NCI-H69 (cell line): Measurements from ENCODE around the gene R3HDML.

Experiments used
- DNase-seq: peaks from one replicate; lab custom pipeline; 2025; lab: John Stamatoyannopoulos, UW

Gene R3HDML

DNA sequence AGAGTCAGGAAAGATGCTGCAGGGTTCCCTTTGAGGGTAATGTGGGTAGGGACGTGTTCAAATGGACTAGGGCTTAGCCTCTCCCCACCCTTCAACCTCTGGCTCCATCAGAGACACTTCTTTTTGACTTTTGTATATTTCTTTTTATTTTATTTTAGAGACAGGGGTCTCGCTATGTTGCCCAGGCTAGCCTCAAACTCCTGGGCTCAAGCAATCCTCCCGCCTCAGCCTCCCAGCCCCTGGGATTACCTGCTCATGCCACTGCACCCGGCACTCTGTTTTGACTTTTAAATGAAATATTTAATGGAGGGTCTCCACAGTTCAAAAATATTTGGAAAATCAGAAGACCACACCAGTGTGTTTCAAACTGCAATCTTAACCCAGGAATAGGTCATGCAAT, 27.2 kb downstream of the R3HDML start:
- no peak for DNase-seq

DNA sequence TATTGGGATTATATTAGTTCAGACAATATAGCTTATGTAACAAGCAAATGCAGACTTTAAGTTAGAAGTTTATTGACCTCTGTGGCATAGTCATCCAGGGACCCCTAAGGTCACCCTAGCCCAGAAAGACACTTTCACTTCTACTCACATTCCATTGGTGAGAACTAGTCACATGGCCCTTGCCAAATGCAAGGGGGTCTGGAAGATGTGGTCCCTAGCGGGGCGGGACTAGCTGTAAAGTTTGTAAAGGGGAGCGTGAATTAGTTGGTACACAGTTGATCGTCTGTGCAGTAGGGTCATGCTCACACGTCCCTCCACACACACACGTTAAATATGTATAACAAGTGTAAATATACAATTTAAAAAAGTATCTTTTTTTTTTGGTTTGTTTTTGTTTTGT, 27.9 kb downstream of the R3HDML start:
- DNase-seq: no peak

DNA sequence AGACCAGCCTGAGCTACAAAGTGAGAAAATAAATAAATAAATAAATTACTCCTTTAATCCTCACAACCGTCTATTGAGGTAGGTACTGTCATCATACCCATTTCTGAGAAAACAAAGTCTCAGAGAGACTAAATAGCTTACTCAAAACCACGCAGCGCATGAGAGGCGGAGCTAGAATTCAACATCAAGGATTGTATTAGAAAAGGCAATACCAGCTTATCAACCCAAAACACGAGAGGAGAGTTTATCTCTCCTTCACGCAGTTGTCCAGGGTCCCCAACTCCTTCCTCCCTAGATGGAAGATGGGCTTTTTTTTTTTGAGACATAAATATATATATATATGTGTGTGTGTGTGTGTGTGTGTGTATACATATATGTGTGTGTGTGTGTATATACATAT, 30.9 kb downstream of the R3HDML start:
- DNase-seq: no peak

DNA sequence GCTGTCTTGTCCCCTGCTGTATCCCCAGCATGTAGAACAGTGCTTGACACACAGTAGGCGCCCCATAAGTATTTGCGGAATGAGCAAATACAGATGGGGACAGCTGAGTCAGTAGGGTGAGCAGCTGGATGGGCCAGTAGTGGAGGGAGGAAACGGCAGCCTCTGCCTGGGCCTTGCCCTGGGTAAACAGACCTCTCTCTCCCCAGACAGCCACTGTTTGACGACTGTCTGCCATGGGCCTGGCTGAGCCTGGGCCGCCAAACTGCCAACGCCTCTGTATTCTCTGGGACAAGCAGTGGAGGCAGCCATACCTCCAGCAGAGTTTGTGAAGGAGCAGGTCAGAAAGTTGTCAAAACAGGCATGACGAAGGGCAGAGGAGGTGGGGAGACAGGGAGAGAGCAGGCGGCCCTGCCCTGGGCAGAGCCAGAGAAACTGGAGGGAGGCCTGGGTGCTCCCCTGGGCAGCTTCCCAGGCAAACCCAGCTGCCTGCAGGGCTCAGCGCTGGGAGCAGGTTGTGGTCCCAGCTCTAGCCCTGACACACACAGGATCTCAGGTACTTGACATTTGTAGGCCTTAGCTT, 33.9 kb downstream of the R3HDML start:
- peak; percentile 63 for DNase-seq

DNA sequence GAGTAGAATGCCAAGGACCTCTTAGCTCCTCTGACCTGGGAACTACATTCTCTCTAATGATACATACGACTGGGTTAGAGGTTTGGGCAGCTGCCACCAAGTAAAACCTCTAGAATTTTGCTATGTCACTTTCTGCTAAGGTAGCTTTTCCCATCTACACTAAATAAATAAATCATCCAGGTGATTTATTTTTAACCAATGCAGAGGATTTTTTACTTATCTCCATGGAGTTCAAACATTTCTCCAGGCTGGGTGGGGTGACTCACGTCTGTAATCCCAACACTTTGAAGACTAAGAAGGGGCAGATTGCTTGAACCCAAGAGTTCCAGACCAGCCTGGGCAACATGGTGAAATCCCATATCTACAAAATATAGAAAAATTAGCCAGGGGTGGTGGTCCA, 45.8 kb downstream of the R3HDML start:
- DNase-seq: no peak

DNA sequence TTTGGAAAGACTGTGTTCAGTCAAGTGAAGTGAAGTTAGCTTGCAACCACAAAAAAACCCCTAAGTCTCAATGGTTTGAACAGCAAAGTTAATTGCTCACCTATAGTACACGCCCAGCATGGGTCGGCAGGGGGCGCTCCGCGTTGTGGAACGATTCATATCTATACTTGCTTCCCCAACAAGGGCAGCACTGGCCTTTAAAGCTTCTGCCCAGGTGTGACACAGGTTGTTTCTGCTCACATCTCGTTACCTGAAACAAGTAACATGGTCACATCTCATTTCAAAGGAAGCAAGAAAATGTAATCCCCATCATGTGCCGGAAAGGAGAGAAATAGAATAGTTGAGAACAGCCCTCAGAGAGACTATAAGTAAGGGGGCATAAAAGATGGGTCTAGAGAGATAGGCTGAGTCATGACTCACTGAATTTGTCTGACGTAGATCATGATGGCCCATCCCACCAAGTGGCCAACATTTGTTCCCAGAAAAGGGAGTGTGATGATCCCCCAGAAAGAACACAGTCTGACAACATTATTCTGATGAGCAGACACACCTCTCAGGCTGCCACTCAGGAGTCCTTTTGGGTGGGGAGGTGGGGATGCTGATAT, 47.7 kb downstream of the R3HDML start:
- DNase-seq: peak; percentile 56

DNA sequence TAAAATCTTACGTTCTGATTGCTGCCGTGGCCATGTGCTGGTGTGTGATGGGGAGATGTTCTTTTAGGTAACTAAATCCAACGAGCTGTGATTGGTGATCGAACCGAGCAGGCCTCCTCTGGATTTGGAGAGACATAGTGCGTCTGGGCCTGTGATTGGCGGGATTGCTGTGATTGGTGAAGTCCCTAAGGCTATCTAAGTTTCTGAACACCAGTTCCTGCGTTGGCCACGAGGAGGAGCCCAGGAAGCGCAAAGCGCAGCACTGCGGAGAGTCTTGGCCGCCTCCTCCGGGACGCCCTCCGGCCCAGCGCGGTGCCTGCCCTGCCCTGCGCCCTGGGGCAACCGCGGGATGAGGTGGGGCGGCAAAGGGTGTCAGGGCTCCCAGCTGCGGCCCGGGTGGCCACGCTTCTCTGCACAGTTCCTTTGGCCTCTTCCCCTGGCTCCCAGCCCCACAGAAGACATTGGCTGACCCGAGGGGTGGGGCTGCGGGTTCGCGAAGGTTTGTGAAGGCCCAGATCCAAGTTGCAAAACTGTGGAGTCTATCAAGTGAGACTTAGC, 51.7 kb downstream of the R3HDML start:
- DNase-seq: peak; percentile 70

DNA sequence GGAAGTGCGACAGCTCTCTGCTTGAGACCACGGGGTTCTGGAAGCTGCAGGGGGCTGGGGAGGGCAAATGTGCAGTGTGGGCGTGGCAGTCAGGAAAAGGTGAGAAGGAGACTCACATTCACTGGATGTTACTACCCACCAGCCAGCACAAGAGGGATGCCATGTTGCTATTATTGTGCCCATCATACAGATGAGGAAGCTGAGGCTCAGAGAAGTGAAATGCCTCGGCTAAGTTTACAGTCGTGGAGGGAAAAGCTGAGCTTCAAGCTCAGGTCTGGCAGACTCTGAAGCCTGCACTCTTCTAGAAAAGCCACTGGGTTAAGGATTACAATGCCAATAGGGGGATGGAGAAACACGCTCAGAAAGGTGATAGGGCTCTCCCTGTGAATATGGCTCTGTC, 53.0 kb downstream of the R3HDML start:
- no peak for DNase-seq

DNA sequence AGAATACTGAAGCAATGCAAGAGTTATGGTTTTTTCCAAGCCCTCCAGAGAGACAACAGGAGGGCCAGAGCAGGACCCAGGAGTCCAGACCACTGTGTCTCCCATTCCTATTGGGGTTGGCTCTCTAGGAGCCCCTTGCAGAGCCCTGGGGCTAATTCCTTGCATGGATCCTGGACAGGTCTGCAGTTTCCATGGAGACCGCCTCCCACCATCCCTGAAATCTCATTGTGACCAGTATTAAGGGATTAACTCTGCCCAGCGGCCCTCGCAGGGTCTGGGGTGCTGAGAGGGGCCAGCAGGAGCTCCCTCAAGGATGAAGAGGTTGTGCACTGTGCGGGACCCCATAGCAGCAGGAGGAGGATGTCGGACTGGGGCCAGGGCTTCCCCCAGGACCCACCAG, 53.4 kb downstream of the R3HDML start:
- DNase-seq: no peak

DNA sequence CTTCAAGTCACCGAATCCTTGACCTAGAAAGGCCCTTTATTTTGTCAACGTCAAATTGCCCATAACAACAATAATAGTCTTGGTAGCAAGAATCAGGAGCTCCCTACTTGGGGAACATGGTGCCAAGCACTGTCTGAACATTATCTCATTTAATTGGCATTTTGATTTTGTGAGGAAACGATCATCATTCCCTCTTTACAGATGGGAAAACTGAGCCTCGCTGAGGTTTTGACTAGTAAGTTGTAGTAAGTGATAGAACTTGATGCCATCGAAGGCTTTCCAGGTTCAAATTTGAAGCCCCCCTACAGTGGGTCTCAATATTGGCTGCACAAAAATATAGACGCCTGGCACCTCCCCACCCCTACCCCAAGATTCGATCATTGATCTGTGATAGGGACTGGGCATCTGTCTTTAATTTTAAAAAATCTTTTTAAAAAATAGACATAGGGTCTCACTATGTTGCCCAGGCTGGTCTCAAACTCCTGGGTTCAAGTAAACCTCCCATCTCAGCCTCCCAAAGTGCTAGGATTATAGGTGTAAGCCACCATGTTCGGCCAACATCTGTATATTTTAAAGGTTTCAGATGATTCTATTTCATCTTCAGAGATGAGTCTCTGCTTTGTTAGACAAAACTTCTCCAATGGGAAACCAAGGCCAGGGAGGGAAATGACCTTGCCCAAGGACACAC, 55.4 kb downstream of the R3HDML start:
- no peak for DNase-seq

DNA sequence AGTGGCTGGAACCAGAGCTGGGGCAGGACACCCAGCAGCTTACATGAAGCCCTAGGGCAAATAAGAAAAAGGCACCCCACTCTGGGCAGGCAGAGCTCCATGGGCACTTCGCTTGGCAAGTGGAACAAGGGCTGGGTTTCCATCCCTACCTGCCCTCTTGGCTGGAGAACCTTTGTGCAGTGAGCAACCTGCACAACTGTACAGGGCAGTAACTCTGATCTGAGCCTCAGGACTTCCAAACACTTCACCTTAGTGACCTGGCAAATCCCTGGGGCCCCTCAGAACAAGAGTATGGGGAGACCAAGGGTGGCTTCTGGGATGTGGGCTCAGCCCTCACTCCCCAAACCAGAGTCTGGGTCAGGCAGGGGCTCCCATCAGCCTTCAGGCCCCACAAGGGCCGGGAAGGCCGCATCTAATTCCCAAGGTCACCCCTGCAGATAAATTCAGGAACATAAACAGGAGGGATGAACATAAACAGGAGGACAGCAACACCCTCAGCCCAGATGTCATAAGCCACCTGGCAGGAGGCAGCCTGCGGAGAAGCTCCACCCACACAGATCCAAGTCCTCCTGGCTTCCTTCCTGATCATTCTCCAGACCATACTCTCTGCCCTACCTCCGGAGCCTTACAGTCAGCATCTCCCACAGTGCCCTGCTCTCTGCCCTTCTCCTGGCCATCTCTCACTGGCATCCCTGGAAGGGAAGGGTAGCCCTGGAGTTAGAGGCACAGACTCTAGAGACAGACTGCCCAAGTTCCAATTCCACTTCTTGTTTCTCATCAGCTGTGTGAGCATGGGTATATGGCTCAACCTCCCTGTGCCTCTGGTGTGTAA, 56.1 kb downstream of the R3HDML start:
- no peak for DNase-seq

DNA sequence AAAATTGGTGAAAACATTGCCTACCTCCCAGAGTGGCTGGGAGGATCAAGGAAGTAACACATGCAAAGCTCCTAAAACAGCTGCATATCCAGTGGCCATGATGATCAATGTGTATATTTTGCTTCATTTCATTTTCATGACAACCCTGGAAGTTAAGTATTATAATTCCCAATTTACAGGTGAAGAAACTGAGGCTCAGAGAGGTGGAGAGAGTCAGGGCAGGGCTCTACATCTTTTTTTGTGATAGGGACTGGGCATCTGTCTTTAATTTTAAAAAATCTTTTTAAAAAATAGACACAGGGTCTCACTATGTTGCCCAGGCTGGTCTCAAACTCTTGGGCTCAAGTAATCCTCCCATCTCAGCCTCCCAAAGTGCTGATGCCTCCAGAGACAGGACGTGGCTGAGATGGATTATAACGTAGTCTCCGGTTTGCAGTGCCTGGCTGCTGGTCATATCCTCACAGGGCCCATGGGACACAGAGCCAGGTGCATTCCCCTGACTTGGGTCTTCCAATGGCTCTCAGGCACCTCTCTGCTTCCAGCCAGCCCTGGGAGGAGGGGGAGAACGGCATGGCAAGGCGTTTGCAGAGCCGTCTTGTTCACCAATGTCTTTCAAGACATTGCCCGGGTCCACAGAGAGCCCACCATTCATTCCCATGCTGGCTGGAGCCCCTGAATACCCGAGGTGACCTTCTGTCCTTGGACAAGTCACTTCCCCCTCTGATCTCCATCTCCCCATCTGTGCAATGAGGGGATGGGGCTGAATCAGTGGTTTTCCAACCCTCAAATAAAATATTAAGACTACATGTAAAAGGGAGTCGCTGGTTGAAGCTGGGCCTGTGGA, 57.0 kb downstream of the R3HDML start:
- DNase-seq: no peak

DNA sequence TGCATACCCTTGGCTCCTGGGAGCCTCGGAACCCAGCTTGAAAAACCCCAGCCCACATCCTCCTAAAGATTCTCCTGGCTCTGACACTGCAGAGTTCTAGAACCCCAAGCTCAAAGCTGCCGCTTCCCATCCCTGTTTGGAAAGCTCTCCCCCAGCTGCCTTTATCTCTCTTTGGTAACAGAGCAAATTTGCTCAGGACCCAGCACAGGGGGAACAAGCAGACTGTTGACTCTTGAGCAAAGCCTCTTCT, 57.5 kb downstream of the R3HDML start:
- no peak for DNase-seq

DNA sequence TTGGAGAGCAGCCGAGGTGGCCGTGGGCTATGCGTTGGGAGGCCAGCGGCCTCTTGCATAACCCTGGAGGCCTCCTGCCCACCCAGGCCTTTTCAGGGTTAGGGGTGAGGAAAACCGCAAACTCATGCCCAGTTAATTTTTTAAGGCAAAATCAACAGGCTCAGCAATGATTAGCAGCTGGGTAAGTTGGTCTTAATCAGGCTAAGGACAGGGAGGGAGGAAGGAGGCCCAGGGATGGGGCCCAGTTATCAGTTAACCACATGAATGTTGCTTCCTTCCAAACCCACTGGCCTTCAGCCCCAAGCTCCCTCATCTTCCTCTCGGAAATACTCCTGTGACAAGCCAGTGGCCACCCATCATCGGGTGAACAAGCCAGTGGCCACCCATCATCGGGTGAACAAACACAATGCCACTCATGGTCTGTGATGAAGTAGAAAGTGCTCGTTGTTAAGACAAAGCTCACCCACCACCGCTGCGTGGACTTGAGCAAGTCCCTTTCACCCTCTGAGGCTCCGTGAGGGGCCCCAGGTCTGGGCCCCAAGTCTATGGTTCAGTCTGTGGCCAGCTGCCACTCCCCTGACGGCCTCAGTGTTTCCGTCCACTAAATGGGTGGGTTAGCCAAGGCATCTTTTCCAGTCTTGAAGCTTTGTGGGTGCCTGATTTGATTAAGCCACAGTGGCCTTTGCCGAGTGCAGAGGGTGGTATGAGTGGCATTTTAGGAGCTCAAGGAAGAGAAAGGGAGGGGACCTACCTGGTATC, 58.0 kb downstream of the R3HDML start:
- no peak for DNase-seq

DNA sequence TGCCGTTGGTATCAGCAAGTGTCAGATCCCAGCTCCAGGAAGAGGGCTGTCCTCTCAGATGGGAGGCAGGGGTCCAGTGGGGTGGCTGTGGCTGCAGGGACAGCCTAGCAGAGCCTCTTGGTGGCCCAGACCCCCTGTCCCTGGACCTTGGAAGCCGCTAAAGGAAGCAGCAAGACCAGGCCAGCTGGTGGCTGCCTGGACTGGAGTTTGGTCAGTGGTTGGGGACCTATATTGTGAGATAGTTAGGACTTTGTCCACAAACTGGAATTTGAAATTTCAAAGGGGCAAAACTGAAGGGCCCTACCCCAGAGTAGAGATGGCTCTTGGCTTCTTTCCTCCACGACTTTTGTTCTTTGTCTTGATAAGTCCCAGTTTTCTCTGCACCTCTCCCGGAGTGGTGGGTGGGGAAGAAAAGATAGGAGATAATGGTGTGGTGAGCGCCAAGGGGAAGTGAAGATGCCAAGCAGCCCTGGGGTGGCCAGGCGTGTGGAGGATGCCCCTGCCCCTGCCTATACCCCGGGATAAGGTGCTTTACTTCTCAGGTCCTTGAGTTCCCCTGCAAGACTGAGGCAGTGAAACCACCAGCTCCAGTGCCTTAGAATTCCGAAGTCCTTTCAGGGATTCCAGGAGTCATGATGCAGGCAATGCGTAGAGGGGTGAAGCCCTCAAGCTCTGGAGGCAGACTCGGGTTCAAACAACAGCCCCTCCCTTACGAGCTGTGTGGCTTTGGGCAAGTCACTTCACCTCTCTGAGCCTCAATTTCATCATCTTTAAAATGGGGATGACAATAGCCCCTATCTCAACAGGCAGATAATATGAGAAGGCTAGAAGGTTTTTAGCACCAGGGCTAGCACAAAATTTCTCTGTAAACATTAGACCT, 58.9 kb downstream of the R3HDML start:
- no peak for DNase-seq

DNA sequence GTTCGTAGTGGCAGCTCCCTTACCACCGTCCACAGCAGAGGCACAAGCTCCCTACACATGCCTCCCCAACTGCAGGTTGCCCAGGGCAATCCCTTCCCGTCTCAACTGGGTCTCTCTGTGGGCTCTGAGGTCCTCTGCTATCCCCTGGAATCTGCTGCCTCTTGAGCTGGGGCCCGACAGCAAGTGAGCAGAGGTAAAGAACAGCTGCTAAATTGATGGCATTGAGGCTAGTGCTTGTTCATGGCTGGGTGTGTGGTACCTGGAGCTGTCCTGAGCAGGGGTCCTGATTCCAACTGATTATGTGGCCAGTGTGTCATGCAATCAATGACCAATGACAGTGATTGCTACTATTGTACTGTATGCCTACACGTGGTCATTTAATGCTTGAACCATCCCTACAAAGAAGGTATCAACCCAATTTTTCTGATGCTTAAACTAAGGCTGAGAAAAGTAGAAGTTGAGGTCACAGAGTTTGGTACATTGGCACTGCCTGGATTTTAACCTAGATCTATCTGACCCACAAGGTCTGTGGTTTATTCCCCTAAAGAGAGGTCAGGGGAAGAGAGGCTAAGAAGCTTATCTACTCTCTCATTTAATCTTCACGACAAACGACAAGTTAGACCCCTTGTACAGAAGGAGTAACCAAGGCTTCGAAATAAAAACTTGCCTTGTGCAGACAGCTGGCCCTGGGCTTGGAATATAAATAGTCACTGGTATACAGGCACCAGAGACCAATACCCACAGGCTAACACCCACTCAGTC, 59.7 kb downstream of the R3HDML start:
- DNase-seq: no peak

DNA sequence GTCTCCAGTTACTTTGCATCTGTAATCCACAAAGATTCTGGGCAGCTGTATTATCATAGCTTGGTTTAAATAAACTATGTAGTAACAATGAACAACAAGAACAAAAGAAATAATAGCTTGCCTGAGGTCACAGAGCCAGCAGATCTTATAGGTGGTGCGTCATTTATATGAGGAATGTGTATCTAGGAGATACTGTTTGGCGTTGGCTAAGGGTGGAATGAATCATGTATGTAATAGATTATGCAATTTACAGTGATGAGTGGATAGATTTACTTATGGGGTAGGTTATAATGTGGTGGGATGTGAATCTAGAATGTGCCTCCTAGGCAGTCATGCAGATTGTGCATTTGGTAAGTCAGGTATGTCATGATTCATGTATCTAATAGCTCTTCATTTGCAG, 61.5 kb downstream of the R3HDML start:
- no peak for DNase-seq

DNA sequence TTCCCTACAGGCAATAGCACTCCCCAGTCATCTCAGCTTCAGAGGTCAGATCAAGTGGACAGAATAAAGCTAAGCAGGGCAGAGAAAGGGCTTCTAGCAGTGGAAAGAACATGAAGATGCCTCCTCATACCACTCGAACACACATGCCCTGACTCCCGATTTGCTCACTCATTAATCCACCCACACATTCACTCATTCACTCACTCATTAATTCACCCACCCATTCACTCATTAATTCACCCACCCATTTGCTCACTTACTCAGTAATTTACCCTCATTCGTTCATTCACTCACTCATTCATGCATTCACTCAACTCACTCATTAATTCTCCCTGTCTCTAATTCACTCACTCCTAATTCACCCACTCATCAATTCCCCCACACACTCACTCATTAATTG, 62.6 kb downstream of the R3HDML start:
- DNase-seq: no peak

DNA sequence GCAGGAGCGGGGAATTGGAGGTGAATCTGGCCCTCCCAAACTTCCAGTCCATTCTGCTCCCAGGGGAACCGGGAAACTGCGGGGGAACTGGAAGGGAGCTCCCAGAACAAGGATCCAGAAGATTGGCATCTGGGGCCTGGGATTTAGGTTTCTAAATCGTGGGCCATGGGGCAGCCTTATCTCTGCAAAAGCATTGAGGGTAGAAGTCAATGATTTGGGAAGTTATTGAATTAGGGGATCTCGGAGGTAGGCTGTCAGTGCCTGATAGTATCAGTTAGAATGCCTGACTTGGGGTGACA, 63.8 kb downstream of the R3HDML start:
- no peak for DNase-seq
